Heart left ventricle (tissue), 16 donors: ENCODE measurements around the gene PHF2. TPM values are rescaled to one million over a fixed set of nuclear protein-coding genes. Genes with fewer than 3 reads are reported as not detected.
A peak's percentile ranks its signal among the peaks of the same experiment; 100 is the strongest.

Experiments used
- ATAC-seq, 4 donors: fragments of 200-7000 bp; cut with Tn5 transposase; one replicate each; pipeline ENCODE4 v1.9.1; 2020 to 2022; ENCODE audit warnings: moderate library complexity in 4 of 4, mild to moderate bottlenecking in 3 of 4, moderate number of reproducible peaks in 1 of 4
- DNase-seq, 5 donors: peaks; one replicate each; pipeline ENCODE4 v3.0.0-alpha.2; 2020
- H3K27ac ChIP-seq, 12 donors: fragments of 200-600 bp; sonication (generic) in 4 of 12; one replicate each; pipeline versions ENCODE4 v1.5.0 to v1.8.0; 2016 to 2022; ENCODE audit warnings: mild to moderate bottlenecking in 2 of 12
- H3K27me3 ChIP-seq, 9 donors: fragments of 200-600 bp; sonication (generic) in 2 of 9; one replicate each; pipeline versions ENCODE4 v1.5.1 to v1.8.0; 2016 to 2022; ENCODE audit warnings: mild to moderate bottlenecking in 3 of 9
- H3K36me3 ChIP-seq, 9 donors: fragments of 200-600 bp; sonication (generic) in 2 of 9; one replicate each; pipeline versions ENCODE4 v1.5.0 to v1.8.0; 2018 to 2022; ENCODE audit warnings: mild to moderate bottlenecking in 2 of 9
- H3K4me1 ChIP-seq, 12 donors: fragments of 200-600 bp; sonication (generic) in 4 of 12; one replicate each; pipeline versions ENCODE4 v1.5.0 to v1.8.0; 2016 to 2022; ENCODE audit warnings: mild to moderate bottlenecking in 3 of 12
- H3K4me3 ChIP-seq, 12 donors: fragments of 200-600 bp; sonication (generic) in 4 of 12; one replicate each; pipeline versions ENCODE4 v1.5.0 to v1.8.0; 2017 to 2022; ENCODE audit warnings: mild to moderate bottlenecking in 9 of 12, moderate library complexity in 4 of 12
- H3K9me3 ChIP-seq, 12 donors: fragments of 200-600 bp; sonication (generic) in 4 of 12; one replicate each; pipeline versions ENCODE4 v1.5.0 to v1.8.0; 2016 to 2022; ENCODE audit warnings: mild to moderate bottlenecking in 1 of 12
- CTCF ChIP-seq, 12 donors: fragments of 200-600 bp; sonication (generic) in 4 of 12; IDR thresholded peaks; one replicate each; pipeline versions ENCODE4 v1.5.0 to v1.8.0; 2018 to 2022; ENCODE audit warnings: antibody characterized with exemption in 12 of 12, mild to moderate bottlenecking in 5 of 12
- POLR2A ChIP-seq, 2 donors: fragments of 450-650 bp; IDR thresholded peaks; one replicate each; pipeline ENCODE4 v1.6.1; 2017; ENCODE audit warnings: antibody characterized with exemption in 2 of 2, mild to moderate bottlenecking in 2 of 2, moderate library complexity in 2 of 2
- WGBS, 4 donors: extraction: QIAGEN DNeasy Blood & Tissue Kit in 2 of 4; methylation state at CpG; one replicate each; pipeline versions ENCODE4 v1.1.5 to v1.1.7; 2013 to 2018; 5-methylcytosine and 5-hydroxymethylcytosine counted together
- intact Hi-C, 10 donors: fragments of 100-400 bp; cut with DNase I; formaldehyde crosslinking; loops; one replicate each; pipeline versions ENCODE4 v1.11.1 to v1.14.2; 2022
- polyA plus RNA-seq, 2 donors: library from polyadenylated mRNA; stranded (reverse); fragments of 200-250 nt; gene quantifications; one replicate each; pipeline ENCODE4 v1.2.3, GENCODE V29; 2013
- total RNA-seq, 9 donors: library from RNA; depleted of rRNA in 2 of 9; stranded (reverse); fragments of >200 nt in 2 of 9; fragmentation: NEBNext Ultra II Directional in 3 of 9; extraction: Animal tissue kit (Norgen Biotek cat#: 25700) in 3 of 9; gene quantifications; one replicate each; pipeline versions ENCODE4 v1.1.0 to v1.2.4, GENCODE V29; 2016 to 2023
- donor health status: ischemic (EF 13 %, LVEDD 7.1; RV severe dilation, severe dysfunction).
- donor health status: healthy with polysubstance abuse.
- donor health status: DM: no; HTN: yes; CAD: no.
- donor health status: DM: no; HTN: no; CAD: no.
- donor health status: ischemic (EF 25% LVEDD 6.9; RV normal size, moderate dysfunction).
- donor health status: ischemic (EF 25% LVEDD 5.7; RV mildly dilated, moderate dysfunction).
- donor health status: healthy.
- donor health status: DM: yes; HTN: yes; CAD: no.
- donor health status: ischemic (EF 35%, LVEDD 5.7; RV mildly dilated, moderate dysfunction).
- donor health status: nonischemic (EF 11% LVEDD 7.7; RV severe dilation, severe dysfunction).
- donor health status: DM: yes; HTN: yes; CAD: no.
- donor health status: PGD.
- donor health status: ischemic (EF 29% LVEDD 5.4; RV normal size, mild dysfunction).
- donor health status: nonischemic (EF 23%, LVEDD 6.1; RV moderate dilation, normal function).

PHF2 gene
- total and polyA plus RNA-seq, 11 donors, result 18.8 to 37.2 (median 22.1) TPM

- no peaks in the 10 kb centered on the region for H3K27me3 ChIP-seq
- peaks cover 0 to 4% (median 0%) of the 10 kb centered on the region in 9 donors for H3K36me3 ChIP-seq
- TF ChIP-seq POLR2A (IDR thresholded peaks at IDR 0.05), result no peak
- TF ChIP-seq CTCF (IDR thresholded peaks at IDR 0.05), result no peak
- no peak overlapping the region for H3K4me3 ChIP-seq
- intact Hi-C loops, result no loop called here
- H3K27ac ChIP-seq, result no peak overlapping the region
- ATAC-seq (no peak), DNase-seq (no peak)
- peaks cover 0 to 43% (median 7%) of the 10 kb centered on the region in 12 donors for H3K4me1 ChIP-seq
- WGBS, 4 donors, result 85 to 95% (median 88%) methylated on average over 3 of the region's 3 CpGs
- H3K9me3 ChIP-seq, result peaks cover 0 to 22% (median 7%) of the 10 kb centered on the region in 12 donors
Observed at GRCh38 chr9:93623753-93624152, 47.4 kb downstream of the PHF2 start.

GRCh38 chr9:93624431-93624834 is 48.0 kb downstream of the PHF2 start:
- Histone ChIP-seq H3K9me3 (peaks cover 0 to 22% (median 7%) of the 10 kb centered on the region in 12 donors), H3K4me1 (peaks cover 0 to 39% (median 6%) of the 10 kb centered on the region in 12 donors), H3K27me3 (no peaks in the 10 kb centered on the region), H3K4me3 (no peak overlapping the region), H3K27ac (no peak overlapping the region), H3K36me3 (peaks cover 0 to 4% (median 0%) of the 10 kb centered on the region in 9 donors)
- WGBS, 4 donors, result 78 to 97% (median 95%) methylated on average over 6 of the region's 6 CpGs
- TF ChIP-seq CTCF (IDR thresholded peaks at IDR 0.05), result no peak
- TF ChIP-seq POLR2A (IDR thresholded peaks at IDR 0.05), result no peak
- intact Hi-C loops, result no loop called here
- DNase-seq (no peak), ATAC-seq (no peak)

- no peak for ATAC-seq
Observed at GRCh38 chr9:93624977-93625376, 48.6 kb downstream of the PHF2 start.

GRCh38 chr9:93629920-93630319 is 53.5 kb downstream of the PHF2 start:
- peak in 1 of 5 donors; percentile 54 for DNase-seq
- no peak overlapping the region for H3K4me3 ChIP-seq
- no peak for ATAC-seq
- 87 to 95% (median 93%) methylated on average over 10 to 11 of the region's 11 CpGs for WGBS, 4 donors
- no peaks in the 10 kb centered on the region for H3K27me3 ChIP-seq
- H3K27ac ChIP-seq, result no peak overlapping the region
- H3K4me1 ChIP-seq, result peaks cover 0 to 16% (median 0%) of the 10 kb centered on the region in 12 donors
- intact Hi-C loops, result no loop called here
- peaks cover 0 to 50% (median 33%) of the 10 kb centered on the region in 9 donors for H3K36me3 ChIP-seq
- TF ChIP-seq POLR2A (IDR thresholded peaks at IDR 0.05) (no peak), CTCF (IDR thresholded peaks at IDR 0.05) (no peak)
- peaks cover 0 to 22% (median 7%) of the 10 kb centered on the region in 12 donors for H3K9me3 ChIP-seq

More at GRCh38 chr9:93624977-93625376, 48.6 kb downstream of the PHF2 start:
- DNase-seq, result no peak
- Histone ChIP-seq H3K4me1 (peaks cover 0 to 35% (median 1%) of the 10 kb centered on the region in 12 donors), H3K27ac (no peak overlapping the region), H3K4me3 (no peak overlapping the region), H3K27me3 (no peaks in the 10 kb centered on the region), H3K36me3 (peaks cover 0 to 5% (median 2%) of the 10 kb centered on the region in 9 donors), H3K9me3 (peaks cover 0 to 22% (median 7%) of the 10 kb centered on the region in 12 donors)
- TF ChIP-seq POLR2A (IDR thresholded peaks at IDR 0.05) (no peak), CTCF (IDR thresholded peaks at IDR 0.05) (no peak)
- intact Hi-C loops, result no loop called here
